Measurements from ENCODE around the gene KCNA3.
"Not testable (repeated sequence)": the region's sequence is repeated elsewhere in the genome, so short reads cannot be mapped to it uniquely, and the experiment has no call there.

Gene KCNA3

DNA sequence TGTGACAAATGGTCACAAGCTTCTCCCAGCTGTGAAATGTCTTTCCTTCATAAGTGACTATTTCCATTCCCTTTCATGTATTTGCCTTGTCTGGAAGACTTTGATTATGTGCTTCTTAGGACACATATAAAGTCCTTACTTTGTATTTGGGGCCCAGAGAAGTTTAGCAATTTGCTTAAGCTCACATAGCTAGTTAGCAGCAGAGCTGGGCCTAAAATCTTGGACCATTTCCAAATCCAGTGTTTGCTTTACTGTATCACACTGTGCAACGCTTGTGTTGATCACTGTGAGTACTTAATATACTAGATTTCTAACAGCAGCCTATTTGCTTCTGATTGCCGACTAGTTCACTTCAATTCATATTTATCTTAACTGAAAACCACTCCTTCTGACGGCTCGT lies 2.2 kb upstream of the KCNA3 start:
- no peak for DNase-seq

DNA sequence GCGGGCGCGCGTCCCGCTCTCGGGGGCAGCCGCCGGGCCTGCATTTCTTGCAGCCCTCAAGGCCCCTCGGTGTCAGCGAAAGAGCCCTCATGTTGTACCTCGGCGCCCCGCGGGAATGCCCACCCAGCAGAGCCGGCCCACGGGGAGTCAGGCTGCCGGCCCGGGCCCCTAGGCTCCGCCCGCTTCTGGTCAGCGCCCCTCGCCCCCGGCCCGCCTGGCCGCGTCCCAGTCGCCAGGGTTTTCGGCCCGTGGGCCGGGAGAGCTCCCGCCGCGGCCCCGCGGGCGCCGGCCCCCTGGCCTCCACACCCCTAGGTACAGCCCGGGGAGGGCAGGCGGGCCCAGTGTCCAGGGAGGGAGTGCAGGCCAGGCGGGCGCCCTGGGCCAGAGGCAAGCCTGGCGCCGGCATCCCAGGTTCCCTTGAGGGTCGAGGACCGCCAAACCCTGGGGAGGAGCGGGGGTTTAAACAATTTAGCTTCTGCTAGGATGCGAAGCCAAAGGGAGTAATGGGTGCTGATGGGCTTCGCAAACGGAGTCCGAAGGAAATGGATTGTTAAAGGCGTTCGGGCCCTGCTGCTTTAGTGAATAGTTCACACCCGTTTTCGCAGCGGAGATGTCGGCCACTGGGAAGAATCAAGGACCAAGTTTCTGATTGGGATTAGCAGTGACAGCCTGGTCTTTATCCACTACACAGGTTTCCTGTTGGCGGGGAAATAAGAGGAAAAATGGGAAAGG lies 486 bp upstream of the KCNA3 start:
- no peak for DNase-seq

DNA sequence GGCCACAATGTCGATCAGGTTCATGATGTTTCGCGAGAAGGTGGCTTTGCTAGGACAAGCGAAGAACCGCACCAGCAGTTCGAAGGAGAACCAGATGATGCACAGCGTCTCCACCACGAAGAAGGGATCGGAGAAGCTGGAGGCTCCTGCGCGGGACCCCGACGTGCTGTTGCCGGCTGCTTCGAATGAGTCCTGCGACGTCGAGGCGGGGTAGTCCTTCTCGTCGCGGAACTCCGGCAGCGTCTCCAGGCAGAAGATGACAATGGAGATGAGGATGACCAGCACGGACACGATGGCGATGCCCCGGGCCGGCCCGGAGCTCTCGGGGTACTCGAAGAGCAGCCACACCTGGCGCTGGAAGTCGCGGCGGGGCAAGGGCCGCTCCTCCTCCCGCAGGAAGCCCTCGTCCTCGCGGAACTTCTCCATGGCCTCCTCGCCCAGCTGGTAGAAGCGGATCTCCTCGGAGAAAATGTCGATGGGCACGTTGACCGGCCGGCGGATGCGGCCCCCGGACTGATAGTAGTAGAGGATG lies 869 bp downstream of the KCNA3 start:
- DNase-seq: no peak

DNA sequence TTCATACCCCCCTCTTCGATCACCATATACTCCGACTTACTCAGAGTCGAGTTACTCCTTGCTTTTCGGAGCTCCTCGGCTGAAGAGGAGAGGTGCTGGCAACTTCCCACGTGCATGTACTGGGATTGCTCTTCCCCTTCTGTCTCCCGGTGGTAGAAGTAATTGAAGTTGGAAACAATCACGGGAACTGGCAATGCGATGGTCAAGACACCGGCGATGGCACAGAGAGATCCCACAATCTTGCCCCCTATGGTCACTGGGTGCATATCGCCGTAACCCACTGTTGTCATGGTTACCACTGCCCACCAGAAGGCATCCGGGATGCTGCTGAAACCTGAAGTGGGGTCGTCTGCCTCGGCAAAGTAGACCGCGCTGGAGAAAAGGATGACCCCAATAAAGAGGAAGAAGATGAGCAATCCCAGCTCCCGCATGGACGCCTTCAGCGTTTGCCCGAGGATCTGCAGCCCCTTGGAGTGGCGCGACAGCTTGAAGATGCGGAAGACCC lies 1.5 kb downstream of the KCNA3 start:
- DNase-seq: no peak

DNA sequence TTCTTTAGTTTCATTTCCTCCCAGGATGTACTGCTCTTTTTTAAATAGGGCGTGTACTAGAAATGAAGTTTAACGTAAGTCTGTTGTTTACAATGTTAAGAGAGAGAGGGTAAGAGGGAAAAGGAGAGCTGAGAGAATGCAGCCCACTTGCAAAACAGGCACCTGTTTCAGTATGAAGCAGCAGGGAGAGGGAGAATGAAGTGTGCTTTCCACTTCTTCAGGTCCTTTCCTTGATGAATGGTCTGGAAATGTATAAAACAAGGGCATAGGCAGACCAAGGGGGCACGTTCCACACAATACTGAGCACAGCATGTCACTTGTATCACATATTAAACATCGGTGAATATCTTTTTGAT lies 2.0 kb downstream of the KCNA3 start:
- DNase-seq: no peak

DNA sequence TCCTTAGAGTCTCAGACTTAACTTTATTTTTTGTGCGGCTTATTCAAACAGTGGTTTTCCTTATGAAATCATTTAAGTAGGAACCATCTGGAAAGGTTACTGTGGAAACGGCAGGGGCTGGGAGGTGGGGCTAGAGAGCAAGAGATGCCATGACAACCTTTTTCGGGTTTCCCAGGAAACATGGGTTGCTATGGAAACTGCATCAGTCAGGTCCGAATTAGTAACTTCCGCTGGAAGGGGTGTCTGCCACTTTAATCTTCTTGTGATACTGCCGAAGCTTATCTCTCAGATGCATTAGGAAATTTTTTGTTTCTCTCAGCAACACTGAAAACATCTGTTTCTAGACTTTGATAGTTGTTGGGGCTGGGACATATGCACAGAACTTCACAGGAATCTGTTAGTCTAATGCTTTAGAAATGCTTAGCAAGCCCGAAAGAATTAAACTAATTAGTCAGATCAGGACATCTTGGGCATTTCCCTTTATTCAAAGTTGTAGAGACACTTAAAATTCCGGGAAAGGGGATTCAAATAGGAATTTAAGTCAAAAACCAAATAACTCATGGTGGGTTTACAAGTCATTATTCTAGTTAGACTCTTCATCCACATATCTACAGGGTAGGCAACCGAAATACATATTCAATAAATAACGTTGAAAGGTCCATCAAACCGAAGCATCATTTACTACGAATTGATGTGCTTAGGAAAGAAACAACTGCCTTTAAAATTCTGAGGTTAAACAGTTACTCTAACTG lies 2.6 kb downstream of the KCNA3 start:
- DNase-seq: no peak

DNA sequence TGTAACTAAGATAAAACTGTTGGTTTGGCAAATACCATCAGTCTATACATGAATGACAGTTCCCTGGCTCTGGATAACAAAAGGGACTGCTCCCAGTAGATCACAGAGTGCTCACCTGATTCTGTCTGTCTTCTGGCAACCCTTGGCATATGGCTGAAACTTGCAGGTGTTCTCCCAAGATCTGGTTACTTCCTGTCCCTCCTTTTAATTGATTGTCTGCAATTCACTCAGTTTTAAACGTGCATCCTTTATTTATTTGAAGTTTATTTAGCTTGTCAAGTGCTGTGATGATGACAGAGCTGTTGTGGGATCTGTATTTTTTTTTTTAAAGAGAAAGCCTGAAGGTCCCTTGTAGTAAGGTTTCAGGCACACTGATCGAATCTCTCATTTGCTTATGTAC lies 3.4 kb downstream of the KCNA3 start:
- no peak for DNase-seq

DNA sequence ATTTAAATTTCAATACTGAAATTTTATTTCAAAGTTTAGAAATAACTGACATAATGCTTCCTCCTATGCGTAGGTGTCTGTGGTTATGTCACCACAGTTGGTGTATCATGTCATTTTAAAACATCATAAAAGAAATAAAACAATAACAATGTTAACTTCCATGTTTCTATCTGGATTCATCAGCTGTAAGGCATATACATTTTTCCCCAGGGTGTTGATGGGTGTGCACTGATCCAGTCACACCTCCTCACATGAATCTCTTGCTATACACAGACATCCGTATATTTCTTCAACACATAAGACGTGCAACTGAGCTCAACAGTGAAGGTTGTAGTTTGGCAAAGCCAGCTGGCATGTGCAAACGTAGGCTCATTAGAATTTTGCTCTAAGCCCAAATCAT lies 6.2 kb downstream of the KCNA3 start:
- no peak for DNase-seq

DNA sequence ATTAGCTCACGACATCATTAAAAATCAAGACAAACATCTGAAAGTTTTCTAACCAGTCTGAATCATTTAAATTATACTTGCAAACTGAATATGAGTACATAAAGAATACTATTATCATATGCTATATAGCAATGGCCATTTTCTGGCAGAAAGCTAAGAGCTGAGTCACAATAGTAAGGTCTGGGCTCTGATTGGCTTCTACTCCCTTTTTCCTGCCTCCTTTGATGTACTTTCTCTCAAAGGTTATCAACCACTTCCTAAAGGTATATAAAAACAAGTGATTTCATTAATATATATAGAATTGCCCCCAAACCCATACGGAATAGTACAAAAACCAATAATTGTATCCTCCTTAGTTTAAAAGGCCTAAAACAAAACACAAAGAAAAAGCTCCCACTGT lies 7.0 kb downstream of the KCNA3 start:
- no peak for DNase-seq

DNA sequence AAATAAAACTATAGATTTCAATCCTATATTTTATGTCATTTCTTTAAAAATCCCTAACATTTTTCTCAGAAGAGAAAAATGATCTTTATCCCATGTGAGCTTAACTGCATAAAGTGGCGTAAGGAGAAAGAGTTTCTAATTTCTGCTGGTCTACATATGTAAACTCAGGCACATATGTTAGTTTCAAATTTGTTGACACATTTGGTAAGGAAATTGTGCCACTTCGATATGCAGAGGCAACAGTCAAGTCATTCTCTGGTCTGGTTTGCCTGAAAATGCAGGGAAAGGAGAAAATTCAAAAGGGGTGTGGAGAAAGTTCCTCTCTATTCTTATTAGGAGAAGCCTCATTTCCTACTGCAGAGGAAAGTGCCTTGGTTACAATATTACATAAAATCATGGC lies 11.5 kb downstream of the KCNA3 start:
- DNase-seq: no peak

DNA sequence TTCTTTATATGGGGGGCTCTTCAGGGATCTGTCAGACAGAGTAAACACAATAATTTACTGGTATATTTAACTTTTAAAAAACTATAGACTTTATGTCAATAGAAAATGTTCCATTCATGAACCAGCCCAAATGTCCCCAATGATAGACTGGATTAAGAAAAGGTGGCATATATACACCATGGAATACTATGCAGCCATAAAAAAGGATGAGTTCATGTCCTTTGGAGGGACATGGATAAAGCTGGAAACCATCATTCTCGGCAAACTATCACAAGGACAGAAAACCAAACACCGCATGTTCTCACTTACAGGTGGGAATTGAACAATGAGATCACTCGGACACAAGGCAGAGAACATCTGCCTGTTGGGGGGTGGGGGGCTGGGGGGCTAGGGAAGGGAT lies 15.2 kb downstream of the KCNA3 start:
- DNase-seq: not testable (repeated sequence)

DNA sequence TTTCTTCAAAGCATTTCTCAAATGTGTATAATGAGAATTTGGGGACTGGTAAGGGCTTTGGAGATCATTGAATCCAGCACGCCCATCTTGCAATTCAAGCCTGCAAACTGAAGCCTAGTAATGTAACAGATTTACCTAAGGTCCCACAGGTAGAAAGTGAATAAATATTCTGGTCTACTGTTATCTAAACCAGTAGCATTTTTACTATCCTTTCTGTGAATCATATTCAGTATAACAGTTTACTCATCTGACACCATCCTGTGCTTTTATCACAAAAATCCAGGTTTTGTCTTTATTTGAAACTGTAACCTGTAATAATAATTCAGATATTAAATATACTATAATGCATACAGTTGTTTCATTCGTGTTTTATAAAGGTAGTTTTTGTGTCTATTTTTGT lies 17.4 kb downstream of the KCNA3 start:
- no peak for DNase-seq

DNA sequence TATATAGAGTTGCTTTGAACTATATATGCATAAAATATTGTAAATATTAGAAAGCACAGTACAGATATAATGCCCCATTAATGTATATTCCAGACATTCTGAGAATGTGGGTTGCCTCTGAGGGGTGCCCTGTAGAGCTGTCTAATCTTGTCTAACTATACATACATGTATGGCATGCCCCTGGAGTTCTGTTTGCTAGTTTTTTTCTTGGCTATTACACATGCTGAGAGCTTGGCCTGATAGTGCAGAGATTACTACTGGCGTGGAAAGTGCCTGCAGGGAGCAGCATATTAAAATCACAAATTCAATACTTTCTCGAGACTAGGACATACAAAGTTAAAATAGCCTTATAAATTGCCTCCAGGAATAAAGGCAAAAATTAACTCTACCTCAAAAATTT lies 24.1 kb downstream of the KCNA3 start:
- no peak for DNase-seq

DNA sequence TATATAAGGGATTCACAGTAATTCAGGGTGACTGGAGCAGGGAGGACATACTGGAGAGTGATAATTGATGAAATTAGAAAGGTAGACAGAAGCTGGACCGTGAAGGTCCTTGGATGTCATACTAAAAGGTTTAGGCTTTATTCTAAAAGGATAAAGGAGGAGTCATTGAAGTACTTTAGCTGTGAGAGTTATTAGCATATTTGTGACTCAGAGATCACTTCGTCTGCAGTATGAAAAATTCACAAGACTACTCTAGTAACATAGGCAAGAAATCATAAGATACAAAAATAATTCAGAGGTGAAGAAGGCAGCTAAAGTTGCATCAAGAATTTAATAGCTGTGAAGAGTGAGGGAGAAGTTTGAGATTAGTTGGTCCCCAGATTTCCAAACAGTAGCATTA lies 26.3 kb downstream of the KCNA3 start:
- DNase-seq: no peak

DNA sequence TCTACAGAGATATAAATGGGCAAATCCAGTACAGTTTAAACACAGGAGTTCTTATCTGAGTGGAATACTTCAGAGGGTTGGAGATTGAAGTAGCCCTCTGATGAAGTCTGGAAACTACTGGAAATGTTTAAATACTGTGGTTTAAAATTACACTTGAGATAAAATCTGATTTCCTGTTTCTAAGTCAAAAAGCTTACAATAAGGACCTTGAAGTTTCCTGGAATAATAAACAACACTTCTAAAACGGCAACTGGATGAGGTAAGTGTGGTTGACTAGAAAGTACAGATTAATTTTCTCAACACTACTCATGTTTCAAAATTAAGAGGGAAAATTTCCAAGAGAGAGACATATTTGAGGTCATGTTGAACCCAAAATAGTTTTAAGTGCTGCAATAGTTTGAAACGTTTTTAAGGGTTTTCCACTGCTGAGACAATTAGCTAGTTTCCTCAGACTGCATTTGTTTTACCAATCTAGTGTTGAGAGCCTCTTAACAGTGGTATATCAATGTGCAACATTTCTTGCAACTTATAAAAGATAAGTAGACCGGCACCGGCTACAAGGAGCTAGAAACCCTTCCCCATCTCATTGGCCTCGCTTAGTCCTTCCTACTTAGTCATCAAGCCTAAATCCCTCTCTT lies 27.4 kb downstream of the KCNA3 start:
- no peak for DNase-seq

DNA sequence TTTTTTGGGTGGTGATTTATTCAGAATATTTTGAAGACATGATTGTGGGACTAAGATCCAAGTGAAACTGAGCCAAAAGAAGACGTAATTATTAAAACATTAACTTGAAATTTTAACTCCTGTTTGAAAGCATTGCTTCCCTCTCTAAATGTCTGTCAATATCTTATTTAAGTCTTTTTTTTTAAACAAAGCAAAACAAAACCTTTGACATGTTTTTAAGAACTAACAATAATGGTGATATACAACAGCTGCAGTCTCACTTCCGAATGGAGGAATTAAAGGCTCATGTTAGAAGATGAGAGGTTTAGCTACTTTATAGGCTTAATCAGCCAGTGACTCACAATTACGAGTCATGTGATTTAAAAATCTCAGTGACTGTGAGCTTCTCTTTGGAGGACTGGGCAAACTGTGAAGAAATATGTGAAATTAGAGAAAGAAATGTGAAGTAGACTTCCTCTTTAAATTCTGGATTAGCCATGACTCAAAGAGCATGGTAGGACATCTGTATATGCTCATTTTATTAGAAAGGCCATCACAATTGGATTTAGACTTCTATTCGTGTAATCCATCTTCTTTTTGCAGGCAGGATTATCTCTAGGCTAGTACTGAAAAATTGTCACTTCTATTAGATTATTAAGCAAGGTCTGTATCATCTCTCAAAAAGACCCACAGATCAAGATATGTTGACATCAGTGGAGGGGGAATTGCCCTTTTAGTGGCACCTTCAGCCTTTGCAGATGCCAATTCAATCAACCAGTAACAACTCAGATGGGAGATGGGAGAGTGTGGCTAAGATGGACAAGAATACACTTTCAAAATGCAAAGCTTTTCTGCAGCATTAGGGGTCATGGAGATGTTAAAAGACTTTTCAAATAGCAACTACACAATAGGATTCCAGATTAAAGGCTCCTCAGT lies 28.7 kb downstream of the KCNA3 start:
- no peak for DNase-seq

DNA sequence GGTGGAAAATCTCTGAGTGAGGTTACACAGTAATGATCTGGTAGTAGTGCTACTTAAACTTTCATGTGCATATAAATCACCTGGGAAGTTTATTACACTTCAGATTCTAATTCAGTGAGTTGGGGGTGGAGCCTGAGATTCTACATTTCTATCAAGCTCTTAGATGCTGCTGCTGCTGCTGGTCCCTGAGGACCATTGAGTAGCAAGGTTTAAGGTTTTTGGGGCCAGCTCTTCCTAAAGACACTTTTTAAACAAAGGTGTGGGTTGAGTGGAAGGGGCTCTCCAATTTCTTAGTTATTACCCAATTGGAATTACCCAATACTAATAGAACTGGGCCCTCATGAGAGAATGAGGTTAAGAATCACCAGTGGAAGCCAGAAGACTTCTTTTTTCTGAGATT lies 29.5 kb downstream of the KCNA3 start:
- no peak for DNase-seq

DNA sequence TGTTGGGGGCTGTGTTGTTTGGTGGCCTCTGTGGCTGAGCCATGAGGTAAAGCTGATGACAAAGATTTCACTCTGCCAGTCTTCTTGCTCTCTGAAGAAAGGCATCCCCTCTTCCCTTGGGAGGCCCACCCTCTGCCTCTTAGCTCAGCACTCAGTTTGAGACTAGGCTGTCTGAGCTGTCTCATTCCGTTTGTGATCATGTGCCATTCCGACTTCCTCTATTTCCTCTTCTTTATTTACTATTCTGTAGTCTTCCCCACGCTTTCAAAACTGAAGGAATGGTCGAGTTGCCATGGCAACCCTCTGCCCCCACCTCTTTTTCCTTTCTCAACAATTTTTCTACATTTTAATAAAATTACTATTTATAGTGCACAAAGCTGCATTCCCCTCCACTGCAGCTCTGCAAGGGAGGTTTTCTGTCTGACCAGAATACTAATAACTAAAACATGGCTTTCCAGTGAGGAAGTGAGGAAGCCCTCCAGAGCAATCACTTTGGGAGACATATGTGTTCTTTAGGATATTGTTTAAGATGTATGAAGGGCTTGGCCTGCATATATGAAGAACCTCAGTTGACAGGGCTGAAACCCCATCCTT lies 30.8 kb downstream of the KCNA3 start:
- no peak for DNase-seq

DNA sequence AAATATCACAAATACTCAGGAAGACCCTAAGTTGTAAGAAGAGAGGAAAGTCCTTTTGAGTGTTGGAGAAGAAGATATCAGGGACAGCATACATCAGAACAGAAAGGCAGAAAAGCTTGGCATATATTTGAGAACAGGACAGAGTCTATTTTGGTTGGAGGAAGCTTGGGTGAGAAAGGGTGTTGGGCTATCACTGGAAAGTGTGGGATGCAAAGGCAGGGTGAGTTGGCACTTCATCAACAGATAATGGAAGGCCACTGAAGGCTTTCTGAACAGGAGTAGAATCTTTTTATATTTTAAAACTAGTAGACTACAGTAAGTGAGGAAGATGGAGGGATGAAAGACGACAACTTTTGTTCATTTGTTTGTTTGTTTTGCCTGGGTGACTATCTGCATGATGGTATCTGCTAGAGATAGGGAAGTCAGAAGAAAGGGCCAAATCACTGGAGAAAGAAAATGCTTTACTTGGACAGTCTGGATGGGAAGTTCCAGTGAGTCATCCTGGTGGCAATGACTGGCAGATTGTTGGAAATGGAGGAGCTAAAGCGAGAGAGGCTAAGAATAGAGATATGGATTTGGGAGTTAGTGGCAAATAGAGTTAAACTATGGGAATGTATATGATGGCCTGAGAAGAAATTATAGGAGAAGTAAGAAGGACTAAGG lies 34.9 kb downstream of the KCNA3 start:
- no peak for DNase-seq

DNA sequence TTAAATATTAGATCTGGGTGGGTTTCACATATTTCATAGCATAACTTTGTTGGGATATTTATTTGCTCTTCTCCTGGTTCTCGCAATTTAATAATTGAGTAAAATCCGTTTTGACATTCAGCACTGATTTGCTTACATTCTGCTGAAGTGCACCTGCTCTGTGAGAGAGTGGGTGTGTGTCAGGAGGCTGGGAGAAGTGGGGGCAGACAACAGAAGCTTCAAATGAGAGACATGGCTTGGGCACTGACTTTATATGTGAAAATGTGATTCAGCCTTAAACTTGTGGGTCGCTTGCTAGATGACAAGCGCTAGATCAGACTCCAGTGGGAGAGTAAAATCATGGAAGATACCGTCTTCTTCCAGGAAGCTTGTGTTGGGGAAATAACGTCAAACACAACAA lies 36.2 kb downstream of the KCNA3 start:
- no peak for DNase-seq

DNA sequence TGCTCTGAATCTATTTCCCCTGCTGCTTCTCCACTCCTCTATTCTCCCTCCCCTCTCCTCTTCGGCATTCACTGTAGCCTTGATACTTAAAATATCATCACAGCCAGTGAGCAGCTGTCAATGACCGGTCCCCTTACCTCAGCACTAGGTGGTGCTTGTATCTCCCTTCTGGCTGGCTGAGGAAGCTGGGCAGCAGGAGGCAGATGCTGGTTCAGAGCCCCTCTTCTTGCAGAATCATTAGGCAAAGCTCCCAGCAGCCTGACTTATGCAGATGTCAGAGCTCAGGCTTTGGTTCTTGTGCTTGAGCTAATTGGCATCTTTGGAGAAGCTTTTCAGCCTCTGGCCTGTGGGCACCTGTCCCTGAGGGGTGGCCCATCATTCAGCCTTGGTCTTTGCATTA lies 36.7 kb downstream of the KCNA3 start:
- no peak for DNase-seq

DNA sequence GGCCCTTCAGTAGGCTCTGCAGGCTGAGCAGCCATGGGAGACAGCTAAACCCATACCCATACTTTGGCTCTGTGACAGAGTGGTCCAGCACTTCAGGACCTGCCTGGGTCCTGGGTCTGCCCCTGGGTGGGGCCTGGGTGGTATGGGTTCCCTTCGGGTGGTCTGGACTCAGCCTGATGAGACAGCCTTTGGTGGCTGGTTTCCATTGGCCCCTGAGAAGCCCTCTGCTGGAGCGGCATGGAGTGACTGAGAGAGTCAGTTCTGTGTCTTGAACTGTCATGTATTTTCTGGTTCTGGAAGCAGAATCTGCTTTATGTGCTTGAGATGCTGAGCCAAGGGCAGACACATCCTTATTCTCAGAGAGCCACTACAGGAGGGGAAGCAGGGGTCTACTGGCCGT lies 37.3 kb downstream of the KCNA3 start:
- no peak for DNase-seq

Measured in islet precursor cell (in vitro differentiated cells).